ENCODE data around the gene MSI2. TPM values are rescaled to one million over a fixed set of nuclear protein-coding genes. Genes with fewer than 3 reads are reported as not detected.

MSI2 gene
- total RNA-seq, 1 experiment from 2014 or later: 61.2 TPM

DNA sequence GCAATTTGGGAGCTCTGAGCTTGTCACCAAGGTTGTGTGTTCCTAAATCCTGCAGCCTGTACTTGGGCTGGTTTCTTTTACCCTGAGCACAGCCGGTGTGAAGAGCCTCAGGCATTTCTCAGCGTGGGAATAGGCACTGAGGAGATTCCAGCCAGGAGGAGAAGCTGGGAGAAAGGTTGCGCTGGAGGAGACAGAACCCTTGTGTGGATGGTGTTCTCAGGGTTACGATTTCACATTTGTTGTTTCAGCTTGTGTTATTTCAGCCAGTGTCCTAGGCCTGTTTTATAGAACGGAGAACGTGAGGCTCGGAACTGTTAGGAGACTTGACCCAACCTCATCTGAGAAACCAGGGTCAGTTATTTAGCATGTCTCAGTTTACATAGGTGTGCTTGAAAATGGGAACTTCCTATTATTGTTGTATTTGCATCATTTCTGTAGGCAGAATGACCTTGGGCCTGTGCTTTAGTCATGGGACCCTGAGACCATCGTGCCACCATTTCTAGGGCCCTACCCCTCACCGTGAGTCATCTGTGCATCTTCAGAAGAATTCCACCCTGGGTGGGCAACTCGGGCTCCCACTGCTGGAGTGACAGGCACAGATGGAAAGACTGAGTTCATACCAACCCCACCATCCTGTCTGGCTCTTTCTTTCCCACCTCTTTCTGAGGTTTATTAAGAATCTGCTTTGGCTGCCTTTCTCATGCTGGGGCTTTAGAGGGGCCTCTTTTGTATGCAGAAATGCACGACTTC lies 134.9 kb downstream of the MSI2 start:
- DNase-seq (ENCODE audit: low spot score): no peak

- no peak for DNase-seq (ENCODE audit: low spot score)
Measured at GRCh38 chr17:57391857-57392471, 135.6 kb downstream of the MSI2 start.

DNA sequence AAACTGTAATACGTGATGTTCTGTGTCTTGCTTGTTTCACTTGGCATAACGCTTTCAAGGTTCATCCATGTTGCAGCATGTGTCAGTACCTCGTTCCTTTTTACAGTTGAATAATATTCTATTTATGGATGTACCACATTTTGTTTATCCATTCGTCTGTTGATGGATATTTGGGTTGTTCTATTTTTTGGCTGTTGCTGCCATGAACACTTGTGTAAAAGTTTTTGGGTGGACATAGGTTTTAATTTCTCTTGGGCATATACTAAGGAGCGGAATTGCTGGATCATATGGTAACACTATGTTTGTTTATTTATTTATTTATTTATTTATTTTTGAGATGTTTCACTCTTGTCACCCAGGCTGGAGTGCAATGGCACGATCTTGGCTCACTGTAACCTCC lies 137.0 kb downstream of the MSI2 start:
- DNase-seq (ENCODE audit: low spot score): no peak

- DNase-seq (ENCODE audit: low spot score): no peak
Measured at GRCh38 chr17:57394375-57394774, 138.1 kb downstream of the MSI2 start.

GRCh38 chr17:57395721-57396321 lies 139.5 kb downstream of the MSI2 start:
- DNase-seq (ENCODE audit: low spot score): no peak

DNA sequence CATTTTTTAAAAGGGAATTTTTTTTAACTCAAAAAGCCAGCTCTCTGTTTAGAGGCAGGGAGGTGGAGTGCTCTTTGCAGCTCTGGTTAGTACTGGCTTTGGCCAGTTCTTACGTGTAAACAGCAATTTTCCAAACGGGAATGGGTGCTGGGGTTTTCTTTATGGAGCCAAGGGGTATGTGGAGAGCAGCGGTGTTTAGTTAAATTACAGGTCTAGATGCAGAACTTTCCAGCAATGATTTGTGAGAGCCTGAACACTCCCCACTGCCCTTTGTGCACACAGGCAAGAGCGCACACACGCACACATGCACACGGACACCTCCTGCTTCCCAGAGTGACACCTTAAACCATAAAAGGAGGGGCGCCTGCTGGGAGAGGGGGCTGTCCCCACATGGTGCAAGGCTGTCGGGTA lies 140.2 kb downstream of the MSI2 start:
- DNase-seq (ENCODE audit: low spot score): no peak

- no peak for DNase-seq (ENCODE audit: low spot score)
Measured at GRCh38 chr17:57397402-57397801, 141.1 kb downstream of the MSI2 start.

GRCh38 chr17:57399690-57400089 lies 143.4 kb downstream of the MSI2 start:
- DNase-seq (ENCODE audit: low spot score): no peak

- no peak for DNase-seq (ENCODE audit: low spot score)
Measured at GRCh38 chr17:57400648-57401047, 144.3 kb downstream of the MSI2 start.

DNA sequence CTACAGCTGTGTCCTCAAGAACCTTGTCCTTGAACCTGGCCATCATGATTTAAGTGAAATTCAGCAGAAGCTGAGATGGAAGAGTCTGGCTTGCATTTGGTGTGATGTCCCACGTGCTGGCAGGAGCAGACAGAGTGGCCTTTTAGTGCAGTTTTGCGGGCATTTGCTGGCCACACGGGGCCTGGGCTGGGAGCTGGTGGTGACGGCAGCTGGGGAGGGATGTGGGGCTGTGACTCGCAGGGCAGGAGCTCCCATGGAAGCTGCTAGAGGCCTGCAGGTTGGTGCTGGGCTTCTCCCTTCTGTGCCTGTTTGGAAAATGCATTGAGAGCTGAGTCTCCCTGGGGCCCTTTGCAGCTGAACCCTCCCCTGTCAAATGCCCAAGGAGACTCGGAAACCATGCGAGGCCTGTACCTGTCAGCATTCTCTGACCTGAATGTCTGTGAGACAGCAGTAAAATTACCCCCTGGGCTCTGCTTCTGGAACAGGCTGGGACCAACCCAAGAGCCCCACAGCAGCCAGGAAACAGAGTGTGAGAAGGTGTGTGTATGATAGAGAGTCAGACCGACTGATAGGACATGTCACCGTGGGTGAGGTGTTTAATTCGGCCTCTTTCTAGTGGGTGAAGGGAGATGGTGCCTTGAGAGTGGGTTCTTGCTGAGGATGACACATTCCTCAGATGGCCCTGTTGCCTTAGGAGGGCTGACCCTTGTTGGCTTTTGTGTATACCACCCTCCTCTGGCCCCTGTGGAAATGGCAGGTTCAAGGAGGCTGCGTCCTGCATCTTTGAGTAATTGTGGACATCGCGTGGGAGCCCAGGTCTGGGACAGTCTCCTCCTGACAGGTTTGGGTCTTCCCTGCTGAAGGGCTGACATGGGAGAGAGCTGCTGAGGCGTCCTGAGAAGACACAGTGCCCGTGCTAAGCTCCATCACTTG lies 145.5 kb downstream of the MSI2 start:
- no peak for DNase-seq (ENCODE audit: low spot score)

DNA sequence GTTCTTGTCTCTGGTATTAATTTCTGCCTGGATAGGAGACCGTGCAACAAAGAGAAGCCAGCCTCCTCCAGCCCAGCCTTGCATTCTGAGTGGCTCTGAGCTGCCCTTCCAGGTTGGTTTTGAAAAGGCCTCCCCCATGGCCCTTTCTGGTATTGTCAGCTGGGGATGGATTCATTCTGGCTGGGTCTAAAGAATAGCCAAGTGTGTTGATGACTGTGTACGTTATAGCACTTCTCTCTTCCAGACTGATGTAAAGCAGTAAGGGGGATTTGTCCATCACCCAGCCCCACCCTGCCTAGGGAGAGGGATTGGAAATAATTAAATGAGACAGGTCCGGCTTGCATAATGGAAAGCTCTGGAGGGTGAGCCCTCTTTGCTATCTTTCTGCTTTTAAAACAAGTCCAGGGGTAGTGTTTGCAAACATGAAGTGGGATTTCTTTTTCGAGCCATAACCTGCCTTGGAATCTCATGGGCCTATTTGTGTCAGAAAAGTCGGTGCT lies 146.4 kb downstream of the MSI2 start:
- DNase-seq (ENCODE audit: low spot score): no peak

- DNase-seq (ENCODE audit: low spot score): no peak
Measured at GRCh38 chr17:57403236-57403635, 146.9 kb downstream of the MSI2 start.

- DNase-seq (ENCODE audit: low spot score): no peak
Measured at GRCh38 chr17:57404073-57404472, 147.8 kb downstream of the MSI2 start.

DNA sequence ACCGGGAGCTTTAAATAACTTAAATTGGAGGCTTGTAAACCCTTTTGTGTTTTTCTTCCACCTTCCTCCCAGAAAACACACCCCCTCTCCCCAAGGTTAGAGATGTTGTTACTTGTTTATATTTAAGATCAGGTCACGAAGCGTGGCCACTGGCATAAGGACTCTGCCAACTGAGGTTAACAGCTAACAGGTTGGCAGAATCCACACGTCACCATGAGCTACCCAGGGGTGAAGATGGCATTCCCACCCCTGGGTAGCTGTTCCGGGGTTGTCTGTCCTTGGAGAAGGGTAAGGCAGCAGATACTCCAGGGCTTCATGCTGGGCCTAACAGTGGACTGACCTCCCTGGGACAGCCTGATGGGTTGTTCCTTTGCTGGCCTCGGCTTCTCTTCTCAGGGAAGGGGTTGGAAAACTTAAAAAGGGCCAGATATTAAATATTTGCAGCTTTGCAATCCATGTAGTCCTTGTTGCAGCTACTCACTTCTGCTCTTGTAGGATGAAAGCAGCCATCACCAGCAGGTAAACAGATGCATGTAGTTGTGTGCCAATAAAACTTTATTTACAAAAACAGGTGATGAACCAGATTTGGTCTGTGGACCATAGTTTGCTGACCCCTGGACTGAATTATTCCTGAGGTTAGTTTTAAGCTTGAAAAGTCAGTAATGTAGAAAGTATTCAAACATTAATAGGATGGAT lies 148.6 kb downstream of the MSI2 start:
- DNase-seq (ENCODE audit: low spot score): no peak

DNA sequence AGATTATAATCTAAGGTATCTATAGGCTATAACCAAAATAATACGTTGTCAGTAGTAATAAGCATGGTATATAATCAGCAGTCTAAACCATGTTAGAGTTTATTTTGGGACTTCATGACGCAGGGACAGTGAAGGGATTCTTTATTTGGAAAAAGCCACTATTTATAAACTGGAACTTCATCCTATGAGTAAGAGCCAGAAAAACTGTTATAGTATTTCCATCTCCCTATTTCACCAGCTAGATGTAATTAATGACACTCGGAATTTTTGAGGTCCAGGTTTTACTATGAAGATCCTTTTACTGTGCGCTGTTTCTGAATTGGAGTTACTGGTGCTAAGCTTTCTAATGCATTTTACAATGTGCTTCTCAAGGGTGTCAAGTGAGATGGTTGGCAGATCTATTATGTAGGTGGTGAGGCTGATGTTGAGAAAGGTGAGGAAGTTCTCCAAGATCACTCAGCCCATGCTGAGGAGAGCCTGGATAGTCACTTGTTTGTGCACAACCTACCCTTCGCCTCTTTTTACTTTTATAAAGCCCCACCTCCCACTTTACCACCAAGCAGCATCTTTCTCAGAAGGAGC lies 149.3 kb downstream of the MSI2 start:
- peak; percentile 13 for DNase-seq (ENCODE audit: low spot score)

- DNase-seq (ENCODE audit: low spot score): peak; percentile 57
Measured at GRCh38 chr17:57406131-57406980, 150.0 kb downstream of the MSI2 start.

GRCh38 chr17:57406981-57407286 lies 150.6 kb downstream of the MSI2 start:
- no peak for DNase-seq (ENCODE audit: low spot score)

DNA sequence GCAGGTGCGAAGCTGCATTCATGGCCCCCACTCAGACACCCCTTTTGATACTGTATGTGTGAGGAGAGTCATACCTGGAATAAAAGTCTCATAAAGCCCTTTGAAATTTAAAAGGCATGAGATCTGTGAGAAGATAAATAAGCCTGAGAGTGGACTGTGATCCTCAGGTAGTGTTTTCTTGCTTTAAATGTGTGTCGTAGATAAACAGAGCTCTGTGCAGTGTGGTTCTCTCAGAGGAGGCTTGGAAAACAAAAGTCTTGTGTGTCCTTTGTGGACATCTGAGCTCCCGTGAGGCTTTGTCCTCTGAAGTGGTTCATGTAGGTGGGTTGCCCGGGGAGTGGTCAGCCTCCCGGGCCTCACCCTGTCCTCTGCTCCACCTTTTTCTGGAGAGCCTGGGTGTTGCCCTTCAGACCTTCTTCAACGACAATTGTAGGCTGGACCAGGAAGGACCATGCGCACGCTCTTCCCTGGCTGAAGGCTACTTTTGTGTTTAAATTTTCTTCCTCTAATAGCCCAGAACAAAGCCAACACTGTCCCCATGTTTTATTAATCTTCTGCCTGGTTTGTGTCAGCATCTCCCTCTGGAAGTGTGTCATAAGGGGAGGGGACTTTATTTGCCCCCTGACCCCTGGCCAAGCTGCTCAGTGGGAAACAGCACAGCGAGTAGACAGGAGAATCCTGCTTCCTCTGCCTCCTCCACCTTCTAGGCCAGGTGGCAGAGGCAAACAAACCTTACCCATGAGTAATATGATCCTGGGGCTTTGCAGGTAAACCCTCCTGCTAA lies 151.2 kb downstream of the MSI2 start:
- DNase-seq (ENCODE audit: low spot score): peak; percentile 91
